Measurements from ENCODE around the gene AOPEP. TPM values are rescaled to one million over a fixed set of nuclear protein-coding genes. Genes with fewer than 3 reads are reported as not detected.
A peak's percentile ranks its signal among the peaks of the same experiment; 100 is the strongest.
"Not testable (repeated sequence)": the region's sequence is repeated elsewhere in the genome, so short reads cannot be mapped to it uniquely, and the experiment has no call there.

AOPEP gene
- total and polyA plus RNA-seq, 2 donors (not counting 3 experiments of a cell fraction or from before 2014, with no cell fraction given), result 20.2 to 41.6 TPM

DNA sequence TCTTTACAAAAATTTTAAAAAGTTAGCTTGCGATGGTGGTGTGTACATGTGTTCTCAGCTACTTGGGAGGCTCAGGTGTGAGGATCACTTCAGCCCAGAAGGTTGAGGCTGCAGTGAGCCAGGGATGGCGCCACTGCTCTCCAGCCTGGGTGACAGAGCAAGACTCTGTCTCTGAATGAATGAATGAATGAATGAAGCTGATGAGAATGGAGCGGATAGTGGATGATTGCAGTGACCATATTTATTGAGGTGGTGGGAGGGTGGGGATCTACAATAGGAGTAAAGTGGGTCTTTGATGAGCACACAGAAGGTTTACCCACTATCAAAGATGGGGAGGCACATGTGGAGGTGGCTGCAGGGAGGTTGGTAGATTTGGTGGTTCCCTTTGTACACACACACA is 120.2 kb downstream of the AOPEP start:
- H3K36me3 ChIP-seq (ENCODE audit: control insufficient read depth in 2 of 2, extremely low read depth in 1 of 2, insufficient read depth in 2 of 2, low read length in 2 of 2), result no peaks in the 10 kb centered on the region
- H3K4me2 ChIP-seq (ENCODE audit: insufficient read depth, low read length), result no peak overlapping the region
- TF ChIP-seq, protein P1, sequence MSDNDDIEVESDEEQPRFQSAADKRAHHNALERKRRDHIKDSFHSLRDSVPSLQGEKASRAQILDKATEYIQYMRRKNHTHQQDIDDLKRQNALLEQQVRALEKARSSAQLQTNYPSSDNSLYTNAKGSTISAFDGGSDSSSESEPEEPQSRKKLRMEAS (IDR thresholded peaks at IDR 0.05; ENCODE audit: insufficient read depth, insufficient read length), result no peak
- TF ChIP-seq MYC (IDR thresholded peaks at IDR 0.05; ENCODE audit: low read depth, low read length), result no peak
- no peak for TF ChIP-seq POLR2AphosphoS5 (IDR thresholded peaks at IDR 0.05; ENCODE audit: insufficient read depth, low read depth, low read length)
- no peak overlapping the region for H3K4me3 ChIP-seq (replicated peaks in 1 of 3; ENCODE audit: insufficient read depth in 1 of 3, low read depth in 1 of 3, low read length in 3 of 3)
- no peaks in the 10 kb centered on the region for H3K79me2 ChIP-seq (ENCODE audit: control insufficient read depth, insufficient read depth, low read length)
- no peaks in the 10 kb centered on the region for H3K9me3 ChIP-seq (replicated peaks; ENCODE audit: control insufficient read depth, insufficient read depth, low read length)
- H3K27me3 ChIP-seq (ENCODE audit: control insufficient read depth in 2 of 2, insufficient read depth in 2 of 2, low read length in 2 of 2), result no peaks in the 10 kb centered on the region
- POLR2A ChIA-PET, result no interaction called here
- H2AFZ ChIP-seq (ENCODE audit: low read depth, low read length), result no peak overlapping the region
- no peak overlapping the region for H3K9ac ChIP-seq (replicated peaks; ENCODE audit: extremely low read depth, insufficient read depth, low read length)
- no peaks in the 10 kb centered on the region for H4K20me1 ChIP-seq (replicated peaks; ENCODE audit: control insufficient read depth, extremely low read depth, insufficient read depth, low read length)
- BruUV-seq (replicated peaks), result no TSS peak
- FAIRE-seq (no peak), DNase-seq (ENCODE audit: low read depth, low spot score) (no peak)
- CTCF ChIA-PET, result interaction anchor here (1.0 to 1.3 kb wide), 4 partner anchors 10 to 21 kb away, joined by 3 to 4 read pairs (median 4); no protein-coding TSS in a partner anchor
- no peaks in the 10 kb centered on the region for H3K9me1 ChIP-seq (replicated peaks; ENCODE audit: control insufficient read depth, extremely low read depth, insufficient read depth, low read length)
- intact Hi-C loops (cut with micrococcal nuclease) (loop anchor here (1.0 to 5.0 kb wide), 2 partner anchors 19 to 64 kb away; no protein-coding TSS in a partner anchor), dilution Hi-C loops (cut with MboI; ENCODE audit: extremely low pct_ligation_motif_present, low sequenced_read_pairs) (no loop called here)
- H3K27ac ChIP-seq (ENCODE audit: insufficient read depth, low read depth, low read length), result no peak overlapping the region
- H3K4me1 ChIP-seq (ENCODE audit: control insufficient read depth, extremely low read depth, insufficient read depth, low read length), result peaks cover 11% of the 10 kb centered on the region

DNA sequence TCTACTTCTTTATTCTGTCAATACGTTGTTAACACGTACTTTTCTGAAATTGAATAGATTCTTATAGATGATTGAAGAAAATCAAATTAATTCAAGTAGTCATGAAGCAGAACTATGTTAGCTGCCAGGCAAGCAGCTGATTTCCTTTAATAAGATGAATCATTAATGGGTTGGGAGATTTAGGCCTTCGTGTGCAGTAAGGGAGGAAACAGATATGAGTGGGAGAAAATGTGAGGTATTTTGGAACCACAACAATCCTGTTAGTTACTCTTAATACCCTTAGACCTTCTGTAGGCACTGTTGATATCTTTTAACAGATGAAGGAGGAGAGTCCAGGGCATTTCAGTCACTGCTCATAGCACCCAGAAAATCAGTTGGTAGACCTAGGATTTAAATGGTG is 121.0 kb downstream of the AOPEP start:
- no TSS peak for BruUV-seq (replicated peaks)
- ChIA-PET POLR2A (no interaction called here), CTCF (interaction anchor here (1.0 to 1.2 kb wide), 3 partner anchors 9 to 17 kb away, joined by 3 to 4 read pairs (median 3); no protein-coding TSS in a partner anchor)
- dilution Hi-C loops (cut with MboI; ENCODE audit: extremely low pct_ligation_motif_present, low sequenced_read_pairs) (no loop called here), intact Hi-C loops (cut with micrococcal nuclease) (loop anchor here (1.0 to 5.0 kb wide), 2 partner anchors 18 to 65 kb away; no protein-coding TSS in a partner anchor)
- no peak for TF ChIP-seq POLR2AphosphoS5 (IDR thresholded peaks at IDR 0.05; ENCODE audit: insufficient read depth, low read depth, low read length)
- peak; percentile 45 for TF ChIP-seq JUN (IDR thresholded peaks at IDR 0.05; ENCODE audit: borderline replicate concordance, insufficient read depth, insufficient read length, low read depth)
- TF ChIP-seq FOS (IDR thresholded peaks at IDR 0.05; ENCODE audit: borderline replicate concordance, insufficient read depth, low read length), result peak; percentile 60
- no peaks in the 10 kb centered on the region for H3K9me3 ChIP-seq (replicated peaks; ENCODE audit: control insufficient read depth, insufficient read depth, low read length)
- no peaks in the 10 kb centered on the region for H3K36me3 ChIP-seq (ENCODE audit: control insufficient read depth in 2 of 2, extremely low read depth in 1 of 2, insufficient read depth in 2 of 2, low read length in 2 of 2)
- H3K27me3 ChIP-seq (ENCODE audit: control insufficient read depth in 2 of 2, insufficient read depth in 2 of 2, low read length in 2 of 2), result no peaks in the 10 kb centered on the region
- peak overlapping the region; percentile 15 for H3K27ac ChIP-seq (ENCODE audit: insufficient read depth, low read depth, low read length)
- H3K4me2 ChIP-seq (ENCODE audit: insufficient read depth, low read length), result peak overlapping the region; percentile 30
- peak; percentile 89 for FAIRE-seq
- H3K9me1 ChIP-seq (replicated peaks; ENCODE audit: control insufficient read depth, extremely low read depth, insufficient read depth, low read length), result no peaks in the 10 kb centered on the region
- H3K79me2 ChIP-seq (ENCODE audit: control insufficient read depth, insufficient read depth, low read length), result no peaks in the 10 kb centered on the region
- H3K4me1 ChIP-seq (ENCODE audit: control insufficient read depth, extremely low read depth, insufficient read depth, low read length), result peaks cover 11% of the 10 kb centered on the region
- H2AFZ ChIP-seq (ENCODE audit: low read depth, low read length), result no peak overlapping the region
- no peaks in the 10 kb centered on the region for H4K20me1 ChIP-seq (replicated peaks; ENCODE audit: control insufficient read depth, extremely low read depth, insufficient read depth, low read length)
- DNase-seq (ENCODE audit: low read depth, low spot score), result peak; percentile 88
- no peak overlapping the region for H3K4me3 ChIP-seq (replicated peaks in 1 of 3; ENCODE audit: insufficient read depth in 1 of 3, low read depth in 1 of 3, low read length in 3 of 3)
- no peak overlapping the region for H3K9ac ChIP-seq (replicated peaks; ENCODE audit: extremely low read depth, insufficient read depth, low read length)

DNA sequence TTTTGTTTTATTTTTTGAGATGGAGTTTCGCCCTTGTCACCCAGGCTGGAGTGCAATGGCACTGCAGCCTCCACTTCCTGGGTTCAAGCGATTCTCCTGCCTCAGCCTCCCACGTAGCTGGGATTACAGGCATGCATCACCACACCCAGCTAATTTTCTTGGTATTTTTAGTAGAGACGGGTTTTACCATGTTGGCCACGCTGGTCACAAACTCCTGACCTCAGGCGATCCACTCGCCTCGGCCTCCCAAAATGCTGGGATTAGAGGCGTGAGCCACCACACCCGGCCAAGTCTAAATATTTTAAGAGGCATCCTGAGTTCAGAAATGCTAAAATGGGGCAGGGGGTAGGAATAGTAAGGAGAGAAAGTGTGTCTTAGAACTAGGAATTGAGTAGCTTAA is 122.3 kb downstream of the AOPEP start:
- H3K27me3 ChIP-seq (ENCODE audit: control insufficient read depth in 2 of 2, insufficient read depth in 2 of 2, low read length in 2 of 2); H3K9me3 ChIP-seq (replicated peaks; ENCODE audit: control insufficient read depth, insufficient read depth, low read length); H3K79me2 ChIP-seq (ENCODE audit: control insufficient read depth, insufficient read depth, low read length); H3K9me1 ChIP-seq (replicated peaks; ENCODE audit: control insufficient read depth, extremely low read depth, insufficient read depth, low read length); BruUV-seq (replicated peaks); H4K20me1 ChIP-seq (replicated peaks; ENCODE audit: control insufficient read depth, extremely low read depth, insufficient read depth, low read length); FAIRE-seq; H3K9ac ChIP-seq (replicated peaks; ENCODE audit: extremely low read depth, insufficient read depth, low read length); dilution Hi-C loops (cut with MboI; ENCODE audit: extremely low pct_ligation_motif_present, low sequenced_read_pairs); H3K4me3 ChIP-seq (replicated peaks in 1 of 3; ENCODE audit: insufficient read depth in 1 of 3, low read depth in 1 of 3, low read length in 3 of 3); H3K4me2 ChIP-seq (ENCODE audit: insufficient read depth, low read length); H3K27ac ChIP-seq (ENCODE audit: insufficient read depth, low read depth, low read length); H2AFZ ChIP-seq (ENCODE audit: low read depth, low read length); POLR2A ChIA-PET; DNase-seq (ENCODE audit: low read depth, low spot score); H3K36me3 ChIP-seq (ENCODE audit: control insufficient read depth in 2 of 2, extremely low read depth in 1 of 2, insufficient read depth in 2 of 2, low read length in 2 of 2): not testable (repeated sequence)
- peaks cover 11% of the 10 kb centered on the region for H3K4me1 ChIP-seq (ENCODE audit: control insufficient read depth, extremely low read depth, insufficient read depth, low read length)
- CTCF ChIA-PET, result interaction anchor here (1.3 kb wide), 2 partner anchors 22 kb away, joined by 3 read pairs; no protein-coding TSS in a partner anchor
- intact Hi-C loops (cut with micrococcal nuclease), result loop anchor here (5.0 kb wide), 1 partner anchor 66 kb away; no protein-coding TSS in a partner anchor

All from endothelial cell of umbilical vein (primary cell).